HL-60/S4 (cell line): Measurements from ENCODE around the gene SLC26A6.

ENCODE experiments used
- in situ Hi-C: fragments of 300-500 bp; cut with MboI; formaldehyde crosslinking; loops from 2 replicates; pipeline ENCODE4 v1.14.3; 2022; ENCODE audit warnings: low sequenced_read_pairs

Gene SLC26A6

GRCh38 chr3:48662145-48662752, 27.0 kb upstream of the SLC26A6 start:
- in situ Hi-C loops: no loop called here

- in situ Hi-C loops: no loop called here
These were observed 26.4 kb upstream of the SLC26A6 start for GRCh38 chr3:48661501-48662144.

GRCh38 chr3:48660800-48661400, 25.6 kb upstream of the SLC26A6 start:
- in situ Hi-C loops: no loop called here

GRCh38 chr3:48656841-48657281, 21.6 kb upstream of the SLC26A6 start:
- in situ Hi-C loops: no loop called here

GRCh38 chr3:48656061-48656840, 21.0 kb upstream of the SLC26A6 start:
- in situ Hi-C loops: no loop called here

GRCh38 chr3:48655606-48656005, 20.3 kb upstream of the SLC26A6 start:
- in situ Hi-C loops: no loop called here

- in situ Hi-C loops: no loop called here
These were observed 19.8 kb upstream of the SLC26A6 start for GRCh38 chr3:48655063-48655462.

GRCh38 chr3:48652923-48653715, 17.9 kb upstream of the SLC26A6 start:
- in situ Hi-C loops: no loop called here

- in situ Hi-C loops: no loop called here
These were observed 16.5 kb upstream of the SLC26A6 start for GRCh38 chr3:48651771-48652170.

GRCh38 chr3:48650723-48651122, 15.5 kb upstream of the SLC26A6 start:
- in situ Hi-C loops: no loop called here

- in situ Hi-C loops: no loop called here
These were observed 13.1 kb upstream of the SLC26A6 start for GRCh38 chr3:48648188-48648850.

- in situ Hi-C loops: no loop called here
These were observed 12.5 kb upstream of the SLC26A6 start for GRCh38 chr3:48647714-48648113.

- in situ Hi-C loops: no loop called here
These were observed 9.9 kb upstream of the SLC26A6 start for GRCh38 chr3:48644898-48645760.

GRCh38 chr3:48642605-48643004, 7.3 kb upstream of the SLC26A6 start:
- in situ Hi-C loops: no loop called here

- in situ Hi-C loops: no loop called here
These were observed 6.1 kb upstream of the SLC26A6 start for GRCh38 chr3:48641396-48641795.

GRCh38 chr3:48639944-48640606, 4.8 kb upstream of the SLC26A6 start:
- in situ Hi-C loops: no loop called here

- in situ Hi-C loops: no loop called here
These were observed 2.0 kb upstream of the SLC26A6 start for GRCh38 chr3:48637305-48637704.

GRCh38 chr3:48636149-48636655, 941 bp upstream of the SLC26A6 start:
- in situ Hi-C loops: no loop called here
